Neural progenitor cell (in vitro differentiated cells): ENCODE data around the gene PPM1L. TPM values are rescaled to one million over a fixed set of nuclear protein-coding genes. Genes with fewer than 3 reads are reported as not detected.

Experiments
- DNase-seq: peaks from one replicate; pipeline ENCODE4 v3.0.0-alpha.2; 2016; ENCODE audit warnings: low spot score
- H2AFZ ChIP-seq: fragments of 200-600 bp; sonication (generic); replicated peaks from 2 replicates; pipeline ENCODE4 v1.6.1; 2016; ENCODE audit warnings: antibody characterized with exemption
- H3F3A ChIP-seq: fragments of 200-600 bp; sonication (generic); 2 replicates; pipeline ENCODE4 v1.6.1; 2016; ENCODE audit warnings: antibody characterized with exemption, low read depth
- H3K27ac ChIP-seq: fragments of 200-600 bp; sonication (generic); 2 replicates; pipeline ENCODE4 v1.5.1; 2016; ENCODE audit warnings: mild to moderate bottlenecking
- H3K27me3 ChIP-seq: fragments of 200-600 bp; sonication (generic); 2 replicates; pipeline ENCODE4 v1.6.1; 2016; ENCODE audit warnings: mild to moderate bottlenecking, moderate library complexity
- H3K36me3 ChIP-seq: fragments of 200-600 bp; sonication (generic); 2 replicates; pipeline ENCODE4 v1.5.1; 2016
- H3K4me1 ChIP-seq: fragments of 200-600 bp; sonication (generic); 2 replicates; pipeline ENCODE4 v1.6.1; 2016; ENCODE audit warnings: mixed run types
- H3K4me2 ChIP-seq: fragments of 200-600 bp; sonication (generic); 2 replicates; pipeline ENCODE4 v1.6.1; 2016
- H3K4me3 ChIP-seq: fragments of 200-600 bp; sonication (generic); 2 replicates; pipeline ENCODE4 v1.5.1; 2016
- H3K79me2 ChIP-seq: fragments of 200-600 bp; sonication (generic); 2 replicates; pipeline ENCODE4 v1.6.1; 2016; ENCODE audit warnings: low read depth
- H3K9ac ChIP-seq: fragments of 200-600 bp; sonication (generic); 2 replicates; pipeline ENCODE4 v1.6.1; 2016
- H3K9me3 ChIP-seq: fragments of 200-600 bp; sonication (generic); 2 replicates; pipeline ENCODE4 v1.5.1; 2016; ENCODE audit warnings: low read depth
- H4K20me1 ChIP-seq: fragments of 200-600 bp; sonication (generic); 2 replicates; pipeline ENCODE4 v1.6.1; 2016; ENCODE audit warnings: low read depth
- H3K27ac Mint-ChIP-seq: 3 replicates; pipeline ENCODE4 v1.8.0; 2021; ENCODE audit warnings: mixed read lengths
- H3K27me3 Mint-ChIP-seq: 2 replicates; pipeline ENCODE4 v1.8.0; 2022; ENCODE audit warnings: low read depth, mild to moderate bottlenecking, inconsistent platforms, moderate library complexity, mixed read lengths; ENCODE audit not compliant: insufficient read depth
- H3K36me3 Mint-ChIP-seq: 3 replicates; pipeline ENCODE4 v1.8.0; 2021; ENCODE audit warnings: mixed read lengths
- H3K4me1 Mint-ChIP-seq: 3 replicates; pipeline ENCODE4 v1.8.0; 2021; ENCODE audit warnings: mixed read lengths
- H3K4me3 Mint-ChIP-seq: 3 replicates; pipeline ENCODE4 v1.8.0; 2021; ENCODE audit warnings: mild to moderate bottlenecking, moderate library complexity, mixed read lengths
- H3K9me3 Mint-ChIP-seq: 3 replicates; pipeline ENCODE4 v1.8.0; 2020; ENCODE audit warnings: mixed read lengths
- EZH2 ChIP-seq: fragments of 200-600 bp; sonication (generic); IDR thresholded peaks from 2 replicates; pipeline ENCODE4 v1.6.1; 2017; ENCODE audit warnings: antibody characterized with exemption, mild to moderate bottlenecking, moderate library complexity
- EZH2phosphoT487 ChIP-seq: fragments of 200-600 bp; sonication (generic); IDR thresholded peaks from 2 replicates; pipeline ENCODE4 v1.6.1; 2017; ENCODE audit warnings: antibody characterized with exemption
- total RNA-seq: library from RNA; depleted of rRNA; stranded (reverse); fragments of >200 nt; gene quantifications from 2 replicates; pipeline ENCODE4 v1.2.3, GENCODE V29; 2015; ENCODE audit warnings: low replicate concordance
- TF ChIP-seq, protein P1 (sequence below): fragments of 200-600 bp; sonication (generic); IDR thresholded peaks from 2 replicates; pipeline ENCODE4 v1.5.1; 2017; ENCODE audit warnings: antibody characterized with exemption, mild to moderate bottlenecking

PPM1L gene
- total RNA-seq, 1 donor from 2014 or later = 16.5 TPM

- Mint-ChIP-seq H3K27ac (no peak overlapping the region), H3K4me3 (no peak overlapping the region), H3K36me3 (peaks cover 18% of the 10 kb centered on the region), H3K9me3 (peaks cover 20% of the 10 kb centered on the region), H3K4me1 (peaks cover 4% of the 10 kb centered on the region), H3K27me3 (peaks cover 2% of the 10 kb centered on the region)
- Histone ChIP-seq H3K9me3 (no peaks in the 10 kb centered on the region), H3K4me1 (peaks cover 7% of the 10 kb centered on the region), H3K9ac (no peak overlapping the region), H3K36me3 (no peaks in the 10 kb centered on the region), H3K79me2 (no peaks in the 10 kb centered on the region), H3K4me3 (no peak overlapping the region), H4K20me1 (no peaks in the 10 kb centered on the region), H3K27me3 (no peaks in the 10 kb centered on the region), H3K27ac (no peak overlapping the region), H3F3A (no peaks in the 10 kb centered on the region), H3K4me2 (no peak overlapping the region), H2AFZ (no peak overlapping the region)
- TF ChIP-seq EZH2 (no peak), EZH2phosphoT487 (no peak)
- TF ChIP-seq, protein P1, sequence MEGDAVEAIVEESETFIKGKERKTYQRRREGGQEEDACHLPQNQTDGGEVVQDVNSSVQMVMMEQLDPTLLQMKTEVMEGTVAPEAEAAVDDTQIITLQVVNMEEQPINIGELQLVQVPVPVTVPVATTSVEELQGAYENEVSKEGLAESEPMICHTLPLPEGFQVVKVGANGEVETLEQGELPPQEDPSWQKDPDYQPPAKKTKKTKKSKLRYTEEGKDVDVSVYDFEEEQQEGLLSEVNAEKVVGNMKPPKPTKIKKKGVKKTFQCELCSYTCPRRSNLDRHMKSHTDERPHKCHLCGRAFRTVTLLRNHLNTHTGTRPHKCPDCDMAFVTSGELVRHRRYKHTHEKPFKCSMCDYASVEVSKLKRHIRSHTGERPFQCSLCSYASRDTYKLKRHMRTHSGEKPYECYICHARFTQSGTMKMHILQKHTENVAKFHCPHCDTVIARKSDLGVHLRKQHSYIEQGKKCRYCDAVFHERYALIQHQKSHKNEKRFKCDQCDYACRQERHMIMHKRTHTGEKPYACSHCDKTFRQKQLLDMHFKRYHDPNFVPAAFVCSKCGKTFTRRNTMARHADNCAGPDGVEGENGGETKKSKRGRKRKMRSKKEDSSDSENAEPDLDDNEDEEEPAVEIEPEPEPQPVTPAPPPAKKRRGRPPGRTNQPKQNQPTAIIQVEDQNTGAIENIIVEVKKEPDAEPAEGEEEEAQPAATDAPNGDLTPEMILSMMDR = no peak
- no peak for DNase-seq
These were observed 127.3 kb downstream of the PPM1L start for GRCh38 chr3:160883373-160883772.

- peak overlapping the region; percentile 42 for H3K4me2 ChIP-seq
- H2AFZ ChIP-seq = no peak overlapping the region
- Mint-ChIP-seq H3K4me1 (peaks cover 4% of the 10 kb centered on the region), H3K27me3 (peaks cover 2% of the 10 kb centered on the region), H3K9me3 (peaks cover 26% of the 10 kb centered on the region), H3K36me3 (peaks cover 18% of the 10 kb centered on the region), H3K27ac (no peak overlapping the region), H3K4me3 (no peak overlapping the region)
- H3K27me3 ChIP-seq = no peaks in the 10 kb centered on the region
- no peaks in the 10 kb centered on the region for H4K20me1 ChIP-seq
- no peak overlapping the region for H3K4me3 ChIP-seq
- no peaks in the 10 kb centered on the region for H3K9me3 ChIP-seq
- peaks cover 7% of the 10 kb centered on the region for H3K4me1 ChIP-seq
- H3K9ac ChIP-seq = no peak overlapping the region
- H3K79me2 ChIP-seq = no peaks in the 10 kb centered on the region
- peaks cover 3% of the 10 kb centered on the region for H3K36me3 ChIP-seq
- H3K27ac ChIP-seq = no peak overlapping the region
- H3F3A ChIP-seq = no peaks in the 10 kb centered on the region
- peak; percentile 59 for DNase-seq
- TF ChIP-seq EZH2 = no peak
- TF ChIP-seq EZH2phosphoT487 = no peak
- TF ChIP-seq, protein P1 = no peak
These were observed 129.8 kb downstream of the PPM1L start for GRCh38 chr3:160885791-160886286.

DNA sequence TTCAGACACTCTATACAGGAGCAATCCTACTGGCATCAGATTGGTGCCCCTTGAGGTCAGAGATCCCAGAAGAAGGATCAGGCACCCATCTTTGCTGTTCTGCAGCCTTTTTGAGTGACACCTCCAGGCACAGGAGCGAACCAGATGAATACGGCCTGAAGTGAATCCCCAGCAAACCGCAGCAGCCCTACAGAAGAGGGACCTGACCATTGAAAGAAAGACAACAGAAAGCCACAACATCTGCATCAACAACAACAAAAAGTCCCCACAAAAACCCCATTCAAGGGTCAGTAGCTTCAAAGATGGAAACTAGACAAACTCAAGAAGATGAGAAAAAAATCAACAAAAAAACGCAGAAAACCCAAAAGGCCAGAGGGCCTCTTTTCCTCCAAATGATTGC lies 130.4 kb downstream of the PPM1L start:
- Mint-ChIP-seq H3K27me3 (peaks cover 2% of the 10 kb centered on the region), H3K4me1 (peaks cover 4% of the 10 kb centered on the region), H3K4me3 (no peak overlapping the region), H3K27ac (no peak overlapping the region), H3K36me3 (peaks cover 18% of the 10 kb centered on the region), H3K9me3 (peaks cover 26% of the 10 kb centered on the region)
- Histone ChIP-seq H3K79me2 (no peaks in the 10 kb centered on the region), H4K20me1 (no peaks in the 10 kb centered on the region), H2AFZ (no peak overlapping the region), H3K4me2 (no peak overlapping the region), H3K9me3 (no peaks in the 10 kb centered on the region), H3K9ac (no peak overlapping the region), H3K27ac (no peak overlapping the region), H3K36me3 (peaks cover 3% of the 10 kb centered on the region), H3K4me3 (no peak overlapping the region), H3F3A (no peaks in the 10 kb centered on the region), H3K4me1 (peaks cover 7% of the 10 kb centered on the region), H3K27me3 (no peaks in the 10 kb centered on the region)
- TF ChIP-seq EZH2phosphoT487 (no peak), EZH2 (no peak)
- DNase-seq = no peak

DNA sequence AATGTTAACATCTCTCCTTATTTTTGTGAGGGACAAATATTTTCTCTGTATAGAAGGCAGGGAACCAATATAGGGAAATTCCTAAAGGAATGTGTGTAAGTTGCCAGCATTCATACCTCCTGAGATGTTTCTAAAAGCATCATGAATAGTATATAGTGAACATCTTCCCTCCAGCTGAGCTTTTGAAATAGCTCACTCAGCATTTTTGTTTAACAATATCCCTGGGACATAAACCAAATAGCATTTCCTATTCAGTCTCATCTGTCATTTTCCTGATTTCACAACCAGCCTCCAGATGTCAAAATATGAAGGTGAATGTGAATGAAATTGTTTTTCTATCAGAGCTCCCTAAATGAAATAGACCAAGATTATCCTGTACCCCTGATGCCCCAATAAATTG lies 137.2 kb downstream of the PPM1L start:
- no peaks in the 10 kb centered on the region for H3F3A ChIP-seq
- Mint-ChIP-seq H3K4me3 (no peak overlapping the region), H3K9me3 (peaks cover 7% of the 10 kb centered on the region), H3K27ac (no peak overlapping the region), H3K27me3 (no peaks in the 10 kb centered on the region), H3K4me1 (no peaks in the 10 kb centered on the region), H3K36me3 (no peaks in the 10 kb centered on the region)
- H3K9me3 ChIP-seq = no peaks in the 10 kb centered on the region
- no peaks in the 10 kb centered on the region for H3K27me3 ChIP-seq
- DNase-seq = no peak
- no peak overlapping the region for H3K4me3 ChIP-seq
- no peaks in the 10 kb centered on the region for H3K4me1 ChIP-seq
- no peaks in the 10 kb centered on the region for H4K20me1 ChIP-seq
- no peaks in the 10 kb centered on the region for H3K79me2 ChIP-seq
- no peak for TF ChIP-seq EZH2
- no peak for TF ChIP-seq EZH2phosphoT487
- TF ChIP-seq, protein P1 = no peak
- H3K9ac ChIP-seq = no peak overlapping the region
- no peak overlapping the region for H3K27ac ChIP-seq
- H3K36me3 ChIP-seq = peaks cover 3% of the 10 kb centered on the region
- no peak overlapping the region for H2AFZ ChIP-seq
- H3K4me2 ChIP-seq = no peak overlapping the region
